K562 (cell line): Measurements from ENCODE around the gene FAM171A1. TPM values are rescaled to one million over a fixed set of nuclear protein-coding genes. Genes with fewer than 3 reads are reported as not detected.

Source experiments
- ATAC-seq: fragments of 200-7000 bp; cut with Tn5 transposase; 3 replicates; pipeline ENCODE4 v1.9.1; 2020; ENCODE audit warnings: moderate library complexity
- BruUV-seq: library from RNA; stranded (reverse); fragments of 400-500 nt; replicated peaks from 2 replicates; lab custom pipeline; 2021; lab: Mats Ljungman, UMichigan
- CTCF ChIA-PET: fragments of 300-600 bp; formaldehyde crosslinking; extraction: SDS; loops from one replicate; lab custom pipeline; 2021; ENCODE audit warnings: low intra/inter-chr PET ratio; lab: Yijun Ruan, JAX
- POLR2A ChIA-PET: fragments of 300-600, 350-650 bp; sonication (Branson Sonifier 250); formaldehyde crosslinking; extraction: SDS; loops from one replicate; lab custom pipeline; 2021; ENCODE audit warnings: antibody characterized with exemption, inconsistent platforms; lab: Yijun Ruan, JAX
- DNase-seq, 4 experiments: peaks; one replicate each; pipeline versions ENCODE4 v3.0.0 to v3.0.0-alpha.2; 2011 to 2018; ENCODE audit warnings: low spot score in 3 of 4, mixed read lengths in 3 of 4; ENCODE audit errors: extremely low read depth in 1 of 4
- FAIRE-seq: peaks from 2 replicates; lab custom pipeline; 2011; peaks lifted over from hg19 to GRCh38; lab: Jason Lieb, UNC
- H2AFZ ChIP-seq: 2 replicates; pipeline ENCODE4 v1.6.0; 2011; ENCODE audit warnings: low read depth, low read length, control low read depth, inconsistent platforms
- H3K27ac ChIP-seq: fragments of 200-600 bp; 3 replicates; pipeline ENCODE4 v1.8.0; 2011; ENCODE audit warnings: low read depth, mild to moderate bottlenecking, control low read depth, inconsistent platforms, low read length, moderate library complexity, mixed read lengths; ENCODE audit errors: extremely low read depth
- H3K27me3 ChIP-seq, 2 experiments: fragments of 300-600 bp in 1 of 2; 2 replicates in 1 of 2; 3 replicates in 1 of 2; pipeline versions ENCODE4 v1.6.0 to v1.8.0; 2011; ENCODE audit warnings: inconsistent platforms in 2 of 2, low read length in 2 of 2, mild to moderate bottlenecking in 1 of 2, mixed read lengths in 1 of 2, moderate library complexity in 1 of 2; ENCODE audit not compliant: control insufficient read depth in 2 of 2, insufficient read depth in 2 of 2
- H3K36me3 ChIP-seq: fragments of 300-600 bp; 3 replicates; pipeline ENCODE4 v1.8.0; 2011; ENCODE audit warnings: mild to moderate bottlenecking, low read length, inconsistent platforms; ENCODE audit not compliant: control insufficient read depth, insufficient read depth
- H3K4me1 ChIP-seq, 2 experiments: fragments of 200-600 bp in 1 of 2; replicated peaks in 1 of 2; 2 replicates in 1 of 2; 3 replicates in 1 of 2; pipeline versions ENCODE4 v1.5.1 to v1.8.0; 2011; ENCODE audit warnings: inconsistent platforms in 2 of 2, low read length in 2 of 2, mild to moderate bottlenecking in 1 of 2, mixed read lengths in 1 of 2, moderate library complexity in 1 of 2; ENCODE audit not compliant: control insufficient read depth in 2 of 2, insufficient read depth in 2 of 2
- H3K4me2 ChIP-seq: 2 replicates; pipeline ENCODE4 v1.6.1; 2011; ENCODE audit warnings: low read length, control low read depth, inconsistent platforms, mixed read lengths; ENCODE audit not compliant: insufficient read depth
- H3K4me3 ChIP-seq: fragments of 200-600 bp; sonication (generic), shearing (Covaris generic); 2 replicates; pipeline ENCODE4 v1.5.1; 2016; ENCODE audit warnings: control low read depth, inconsistent platforms
- H3K79me2 ChIP-seq: fragments of 200-600 bp; 3 replicates; pipeline ENCODE4 v1.8.0; 2011; ENCODE audit warnings: low read length, inconsistent platforms; ENCODE audit not compliant: control insufficient read depth, insufficient read depth
- H3K9ac ChIP-seq, 2 experiments: 2 replicates each; pipeline versions ENCODE4 v1.6.0 to v1.6.1; 2011; ENCODE audit warnings: low read depth in 2 of 2, low read length in 2 of 2, control low read depth in 1 of 2, inconsistent platforms in 1 of 2, mild to moderate bottlenecking in 1 of 2, mixed read lengths in 1 of 2; ENCODE audit not compliant: insufficient read depth in 1 of 2
- H3K9me1 ChIP-seq: one replicate; pipeline ENCODE4 v1.6.0; 2011; ENCODE audit warnings: inconsistent platforms, mild to moderate bottlenecking, low read length, moderate library complexity; ENCODE audit not compliant: control insufficient read depth, insufficient read depth
- H3K9me3 ChIP-seq: replicated peaks from 2 replicates; pipeline ENCODE4 v1.5.1; 2011; ENCODE audit warnings: low read depth, low read length, inconsistent platforms; ENCODE audit not compliant: control insufficient read depth, insufficient read depth
- H4K20me1 ChIP-seq: replicated peaks from 2 replicates; pipeline ENCODE4 v1.6.1; 2011; ENCODE audit warnings: low read length, inconsistent platforms, mixed read lengths; ENCODE audit not compliant: control insufficient read depth, insufficient read depth
- ATF3 ChIP-seq, 2 experiments: fragments of 450-650 bp in 1 of 2; sonication (generic) in 1 of 2; formaldehyde crosslinking in 1 of 2; IDR thresholded peaks in 1 of 2; conservative IDR thresholded peaks in 1 of 2; 2 replicates each; pipeline versions ENCODE4 v1.6.1 to v1.8.1; 2016 to 2023; ENCODE audit warnings: mild to moderate bottlenecking in 2 of 2, moderate library complexity in 2 of 2, inconsistent platforms in 1 of 2, missing genetic modification reagents in 1 of 2
- BHLHE40 ChIP-seq: IDR thresholded peaks from 2 replicates; pipeline ENCODE4 v1.6.1; 2011; ENCODE audit warnings: low read length, improper control_type of control experiment
- CREB5 ChIP-seq: fragments of 250-450 bp; sonication (Bioruptor Pico); IDR thresholded peaks from 2 replicates; pipeline ENCODE4 v1.5.0; 2020; ENCODE audit warnings: mild to moderate bottlenecking
- DACH1 ChIP-seq: fragments of 450-650 bp; IDR thresholded peaks from 2 replicates; pipeline ENCODE4 v1.6.1; 2018; ENCODE audit not compliant: partially characterized antibody
- DLX4 ChIP-seq: fragments of 250-450 bp; sonication (Bioruptor Pico); IDR thresholded peaks from 2 replicates; pipeline ENCODE4 v1.6.1; 2021; ENCODE audit warnings: mild to moderate bottlenecking
- DMBX1 ChIP-seq: fragments of 250-450 bp; sonication (Bioruptor Pico); IDR thresholded peaks from 2 replicates; pipeline ENCODE4 v1.8.0; 2022; ENCODE audit warnings: inconsistent platforms, mild to moderate bottlenecking, moderate library complexity, borderline replicate concordance
- DNMT1 ChIP-seq: fragments of 450-650 bp; IDR thresholded peaks from 2 replicates; pipeline ENCODE4 v1.6.1; 2016; ENCODE audit warnings: antibody characterized with exemption, mild to moderate bottlenecking
- RBBP5 ChIP-seq: fragments of 200-600 bp; sonication (generic); IDR thresholded peaks from 2 replicates; pipeline ENCODE4 v1.6.1; 2012; ENCODE audit warnings: borderline replicate concordance, mild to moderate bottlenecking, low read length, control low read depth, inconsistent platforms; ENCODE audit not compliant: insufficient read depth, poor library complexity, severe bottlenecking
- WGBS: fragments of 100-300 bp; shearing (Covaris generic); methylation state at CpG from one replicate; pipeline ENCODE4 v1.1.6; 2016; ENCODE audit warnings: low coverage, mixed read lengths; ENCODE audit not compliant: insufficient coverage; ENCODE audit errors: missing lambda C conversion rate; 5-methylcytosine and 5-hydroxymethylcytosine counted together
- in situ Hi-C: fragments of 300-500 bp; cut with MboI; formaldehyde crosslinking; loops from 4 replicates; pipeline ENCODE4 v1.15.0; 2018; ENCODE audit warnings: inconsistent platforms, mixed read lengths
- intact Hi-C: fragments of 100-400 bp; cut with micrococcal nuclease; formaldehyde crosslinking; loops from 2 replicates; pipeline ENCODE4 v1.14.2; 2022
- polyA plus RNA-seq, 8 experiments: library from polyadenylated mRNA; depleted of rRNA in 4 of 8; stranded (reverse) in 5 of 8; unstranded in 3 of 8; fragments of >200 nt; fragmentation: Nextera tagmentation in 2 of 8; fragmentation: Illumina TruSeq in 1 of 8; extraction: Ambion mirVana in 2 of 8; extraction: Trizol in 1 of 8; gene quantifications; 2 replicates each; pipeline versions ENCODE4 v1.2.1 to v1.2.3, GENCODE V29; 2011 to 2014; ENCODE audit warnings: inconsistent platforms in 1 of 8, missing spikeins in 1 of 8
- total RNA-seq, 7 experiments: library from RNA; depleted of rRNA in 6 of 7; stranded (reverse); fragments of >200 nt in 6 of 7; fragmentation: Illumina TruSeq in 2 of 7; extraction: Trizol in 2 of 7; gene quantifications; 2 replicates each; pipeline versions ENCODE4 v1.2.1 to v1.2.3, GENCODE V29; 2011 to 2021; ENCODE audit warnings: low replicate concordance in 1 of 7

The FAM171A1 gene
- total and polyA plus RNA-seq, 9 of the 15 experiments (the other 6 are each of a cell fraction or from before 2014, with no cell fraction given): 0.51 to 8.2 (median 4.8) TPM

- TF ChIP-seq BHLHE40 (no peak), DNMT1 (no peak), DACH1 (no peak), CREB5 (CRISPR knock-in tag) (no peak), DLX4 (CRISPR knock-in tag) (no peak), RBBP5 (no peak), ATF3 (IDR thresholded peaks at IDR 0.05) (no peak), ATF3 (CRISPR knock-in tag; conservative IDR thresholded peaks at IDR 0.05) (no peak), DMBX1 (CRISPR knock-in tag) (no peak)
These were observed 60.1 kb downstream of the FAM171A1 start for GRCh38 chr10:15310776-15311568.

More at GRCh38 chr10:15310776-15311568, 60.1 kb downstream of the FAM171A1 start:
- Histone ChIP-seq H2AFZ (no peak overlapping the region), H3K9me3 (no peaks in the 10 kb centered on the region), H3K27ac (no peak overlapping the region), H3K9me1 (no peaks in the 10 kb centered on the region), H3K27me3 (peaks cover 0 to 5% of the 10 kb centered on the region in 2 experiments; a peak in 1 of 5 replicates), H3K79me2 (no peaks in the 10 kb centered on the region), H4K20me1 (no peaks in the 10 kb centered on the region), H3K9ac (no peak overlapping the region), H3K4me1 (peaks cover 6 to 23% of the 10 kb centered on the region in 2 experiments), H3K4me3 (no peak overlapping the region), H3K36me3 (no peaks in the 10 kb centered on the region), H3K4me2 (no peak overlapping the region)
- FAIRE-seq: no peak
- no peak for DNase-seq
- ATAC-seq: no peak
- 56% methylated on average over 5 of the region's 5 CpGs for WGBS
- in situ Hi-C loops: no loop called here
- ChIA-PET POLR2A (interaction anchor here (1.1 kb wide), 1 partner anchor 14 kb away, joined by 6 read pairs; no protein-coding TSS in a partner anchor), CTCF (no interaction called here)
- intact Hi-C loops: loop anchor here (5.0 kb wide), 1 partner anchor 56 kb away; no protein-coding TSS in a partner anchor
- no TSS peak for BruUV-seq
